ENCODE measurements around the gene PARD6G.
"Not testable (repeated sequence)": the region's sequence is repeated elsewhere in the genome, so short reads cannot be mapped to it uniquely, and the experiment has no call there.

PARD6G gene

GRCh38 chr18:80244167-80244566 lies 3.1 kb downstream of the PARD6G start:
- Mint-ChIP-seq H3K4me1 (peaks cover 21% of the 10 kb centered on the region), H3K4me3 (peak overlapping the region; percentile 7), H3K36me3 (ENCODE audit: low read depth) (peaks cover 16% of the 10 kb centered on the region), H3K27ac (no peak overlapping the region), H3K9me3 (peaks cover 4% of the 10 kb centered on the region), H3K27me3 (ENCODE audit: low read depth, poor library complexity) (peaks cover 9% of the 10 kb centered on the region)
- DNase-seq = no peak
- TF ChIP-seq, protein P1, sequence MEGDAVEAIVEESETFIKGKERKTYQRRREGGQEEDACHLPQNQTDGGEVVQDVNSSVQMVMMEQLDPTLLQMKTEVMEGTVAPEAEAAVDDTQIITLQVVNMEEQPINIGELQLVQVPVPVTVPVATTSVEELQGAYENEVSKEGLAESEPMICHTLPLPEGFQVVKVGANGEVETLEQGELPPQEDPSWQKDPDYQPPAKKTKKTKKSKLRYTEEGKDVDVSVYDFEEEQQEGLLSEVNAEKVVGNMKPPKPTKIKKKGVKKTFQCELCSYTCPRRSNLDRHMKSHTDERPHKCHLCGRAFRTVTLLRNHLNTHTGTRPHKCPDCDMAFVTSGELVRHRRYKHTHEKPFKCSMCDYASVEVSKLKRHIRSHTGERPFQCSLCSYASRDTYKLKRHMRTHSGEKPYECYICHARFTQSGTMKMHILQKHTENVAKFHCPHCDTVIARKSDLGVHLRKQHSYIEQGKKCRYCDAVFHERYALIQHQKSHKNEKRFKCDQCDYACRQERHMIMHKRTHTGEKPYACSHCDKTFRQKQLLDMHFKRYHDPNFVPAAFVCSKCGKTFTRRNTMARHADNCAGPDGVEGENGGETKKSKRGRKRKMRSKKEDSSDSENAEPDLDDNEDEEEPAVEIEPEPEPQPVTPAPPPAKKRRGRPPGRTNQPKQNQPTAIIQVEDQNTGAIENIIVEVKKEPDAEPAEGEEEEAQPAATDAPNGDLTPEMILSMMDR (IDR thresholded peaks at IDR 0.05) = no peak

DNA sequence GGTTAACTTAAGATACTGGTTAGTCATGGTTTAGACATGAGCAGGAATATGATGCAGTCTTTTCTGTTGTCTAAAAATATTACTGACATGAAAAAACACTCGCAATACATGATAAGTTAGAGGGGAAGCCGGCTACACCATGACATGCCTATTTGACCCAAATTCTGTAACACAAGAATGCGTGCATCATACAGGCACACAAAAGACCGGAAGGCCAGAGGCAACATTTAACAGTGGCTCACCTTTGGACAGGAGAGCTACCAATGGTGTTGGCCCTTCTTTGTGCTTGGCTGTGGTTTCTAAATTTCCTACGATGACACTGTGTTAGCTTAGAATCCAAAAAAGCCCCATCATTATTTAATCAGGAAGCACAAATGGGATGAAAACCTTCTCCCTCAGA lies 4.1 kb downstream of the PARD6G start:
- TF ChIP-seq, protein P1 (IDR thresholded peaks at IDR 0.05) = no peak
- Mint-ChIP-seq H3K27ac (no peak overlapping the region), H3K27me3 (ENCODE audit: low read depth, poor library complexity) (peaks cover 3% of the 10 kb centered on the region), H3K4me1 (peaks cover 21% of the 10 kb centered on the region), H3K4me3 (no peak overlapping the region), H3K36me3 (ENCODE audit: low read depth) (peaks cover 26% of the 10 kb centered on the region), H3K9me3 (peaks cover 13% of the 10 kb centered on the region)
- no peak for DNase-seq

GRCh38 chr18:80241919-80242777 lies 5.2 kb downstream of the PARD6G start:
- Mint-ChIP-seq H3K4me3 (no peak overlapping the region), H3K9me3 (peaks cover 22% of the 10 kb centered on the region), H3K36me3 (ENCODE audit: low read depth) (peaks cover 29% of the 10 kb centered on the region), H3K4me1 (peaks cover 21% of the 10 kb centered on the region), H3K27ac (no peak overlapping the region), H3K27me3 (ENCODE audit: low read depth, poor library complexity) (peaks cover 3% of the 10 kb centered on the region)
- TF ChIP-seq, protein P1 (IDR thresholded peaks at IDR 0.05) = no peak
- no peak for DNase-seq

DNA sequence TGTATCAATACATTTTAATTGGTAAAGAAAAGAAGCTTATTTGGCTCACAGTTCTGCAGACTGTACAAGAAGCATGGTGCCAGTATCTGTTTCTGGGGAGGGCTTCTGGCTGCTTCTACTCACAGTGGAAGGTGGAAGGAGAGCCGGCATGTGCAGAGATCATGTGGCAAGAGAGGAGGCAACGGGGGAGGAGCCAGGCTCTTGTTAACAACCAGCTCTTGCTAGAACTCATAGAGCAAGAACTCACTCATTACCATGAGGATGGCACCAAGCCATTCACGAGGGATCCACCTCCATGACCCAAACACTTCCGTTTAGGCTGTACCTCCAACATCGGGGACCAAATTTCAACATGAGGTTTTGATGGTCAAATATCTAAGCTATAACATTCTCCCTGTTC lies 7.5 kb downstream of the PARD6G start:
- Mint-ChIP-seq H3K9me3 (peaks cover 42% of the 10 kb centered on the region), H3K27me3 (ENCODE audit: low read depth, poor library complexity) (peaks cover 7% of the 10 kb centered on the region), H3K27ac (no peak overlapping the region), H3K4me1 (peaks cover 12% of the 10 kb centered on the region), H3K4me3 (no peak overlapping the region), H3K36me3 (ENCODE audit: low read depth) (peaks cover 39% of the 10 kb centered on the region)
- DNase-seq = no peak
- TF ChIP-seq, protein P1 (IDR thresholded peaks at IDR 0.05) = no peak

DNA sequence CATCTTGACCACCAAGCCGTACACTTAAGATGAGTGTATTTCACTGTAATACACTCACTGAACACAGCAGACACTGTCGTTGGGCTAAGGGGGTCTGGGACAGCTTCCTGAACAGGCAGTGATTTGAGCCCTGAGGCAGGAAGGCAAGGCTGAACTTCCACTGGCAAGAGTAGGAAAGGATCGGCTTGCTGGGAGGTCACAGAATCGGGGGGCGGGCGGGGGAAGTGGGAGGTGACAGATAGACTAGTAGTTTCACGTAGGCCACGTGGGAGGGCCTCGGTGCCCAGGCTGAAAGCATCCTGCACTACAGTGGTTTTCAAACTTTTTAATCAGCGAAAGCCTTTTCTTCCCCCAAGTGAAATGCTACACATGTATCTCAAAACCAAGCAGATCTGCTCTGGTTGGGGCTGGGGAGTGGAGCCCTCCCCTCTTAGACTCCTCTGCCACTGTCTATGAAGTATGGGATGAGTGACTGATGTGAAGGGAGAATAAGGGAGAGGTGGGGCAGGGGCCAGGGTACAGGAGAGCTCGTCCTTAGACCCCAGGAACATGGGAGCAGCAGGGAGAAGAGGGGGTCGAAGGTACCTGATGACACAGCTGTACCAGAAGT lies 8.6 kb downstream of the PARD6G start:
- Mint-ChIP-seq H3K27me3 (ENCODE audit: low read depth, poor library complexity) (peaks cover 7% of the 10 kb centered on the region), H3K9me3 (peaks cover 42% of the 10 kb centered on the region), H3K4me1 (peaks cover 18% of the 10 kb centered on the region), H3K36me3 (ENCODE audit: low read depth) (peaks cover 39% of the 10 kb centered on the region), H3K27ac (peak overlapping the region; percentile 78), H3K4me3 (no peak overlapping the region)
- no peak for DNase-seq
- TF ChIP-seq, protein P1 (IDR thresholded peaks at IDR 0.05) = no peak

GRCh38 chr18:80237519-80237918 lies 9.8 kb downstream of the PARD6G start:
- Mint-ChIP-seq H3K4me1 (peaks cover 29% of the 10 kb centered on the region), H3K9me3 (peaks cover 42% of the 10 kb centered on the region), H3K36me3 (ENCODE audit: low read depth) (peaks cover 36% of the 10 kb centered on the region)
- H3K4me3 Mint-ChIP-seq; DNase-seq; H3K27me3 Mint-ChIP-seq (ENCODE audit: low read depth, poor library complexity); H3K27ac Mint-ChIP-seq: not testable (repeated sequence)
